Colonic mucosa (tissue), 4 donors: ENCODE results near the gene RELCH. TPM values are rescaled to one million over a fixed set of nuclear protein-coding genes. Genes with fewer than 3 reads are reported as not detected.

ENCODE experiments used
- DNase-seq: peaks from one replicate; pipeline ENCODE4 v3.0.0-alpha.2; 2020
- H3K27ac ChIP-seq: fragments of 200-600 bp; one replicate; pipeline ENCODE4 v1.8.0; 2021
- H3K27me3 ChIP-seq: fragments of 200-600 bp; one replicate; pipeline ENCODE4 v1.8.0; 2021
- H3K36me3 ChIP-seq: fragments of 200-600 bp; one replicate; pipeline ENCODE4 v1.8.0; 2021
- H3K4me1 ChIP-seq: fragments of 200-600 bp; one replicate; pipeline ENCODE4 v1.8.0; 2021; ENCODE audit warnings: mild to moderate bottlenecking
- H3K4me3 ChIP-seq: fragments of 200-600 bp; one replicate; pipeline ENCODE4 v1.8.0; 2021
- H3K9ac ChIP-seq, 2 donors: one replicate each; pipeline ENCODE4 v1.7.0; 2013; ENCODE audit warnings: control low read depth in 2 of 2, low read depth in 2 of 2, low read length in 2 of 2
- H3K9me3 ChIP-seq: fragments of 200-600 bp; one replicate; pipeline ENCODE4 v1.8.0; 2021
- intact Hi-C: fragments of 100-400 bp; cut with DNase I; formaldehyde crosslinking; loops from one replicate; pipeline ENCODE4 v1.14.1; 2022
- total RNA-seq, 2 donors: library from RNA; stranded (reverse); fragmentation: NEBNext Ultra II Directional in 1 of 2; extraction: Animal tissue kit (Norgen Biotek cat#: 25700) in 1 of 2; gene quantifications; one replicate each; pipeline ENCODE4 v1.2.1, GENCODE V29; 2021
- TF ChIP-seq, protein P1 (sequence below): fragments of 200-600 bp; IDR thresholded peaks from one replicate; pipeline ENCODE4 v1.8.0; 2022; ENCODE audit warnings: antibody characterized with exemption, mild to moderate bottlenecking
- donor health status: healthy.
- donor health status: DM: no; HTN: no; CAD: no.
- donor health status: DM: no; HTN: no; CAD: no.

The RELCH gene
- total RNA-seq, 2 donors from 2014 or later = 38.9 to 56.9 TPM

DNA sequence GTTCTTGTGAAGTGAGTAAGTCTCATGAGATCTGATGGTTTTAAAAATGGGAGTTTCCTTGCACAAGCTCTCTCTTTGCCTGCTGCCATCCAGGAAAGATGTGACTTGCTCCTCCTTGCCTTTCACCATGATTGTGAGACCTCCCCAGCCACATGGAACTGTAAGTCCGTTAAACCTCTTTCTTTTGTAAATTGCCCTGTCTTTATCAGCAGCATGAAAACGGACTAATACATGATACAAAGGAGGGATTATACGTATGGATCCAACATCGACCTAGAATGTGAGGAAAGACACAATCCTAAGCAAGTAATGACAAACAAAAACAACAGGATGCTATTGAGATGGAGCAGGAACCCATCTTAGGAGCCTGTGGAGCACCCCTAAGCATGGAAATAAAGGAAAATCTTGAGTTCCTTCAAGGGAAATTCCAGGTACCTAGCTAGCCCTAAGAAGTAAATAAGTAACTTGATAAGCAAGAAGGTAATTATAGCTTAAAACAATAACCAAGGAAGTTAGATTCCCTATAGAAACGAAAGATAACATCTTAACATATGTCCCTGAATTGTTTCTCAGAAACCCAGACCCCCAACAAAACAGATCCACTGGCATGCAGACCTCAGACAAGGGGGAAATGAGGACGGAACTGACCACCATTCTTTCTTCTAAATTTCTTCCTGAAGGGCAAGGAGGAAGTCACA is 136.6 kb downstream of the RELCH start:
- no peak overlapping the region for H3K4me3 ChIP-seq
- intact Hi-C loops = loop anchor here (2.0 kb wide), 1 partner anchor 101 kb away; no protein-coding TSS in a partner anchor
- H3K4me1 ChIP-seq = peaks cover 6% of the 10 kb centered on the region
- peak overlapping the region in 1 of 2 donors; percentile 62 for H3K9ac ChIP-seq
- peak overlapping the region; percentile 49 for H3K27ac ChIP-seq
- H3K9me3 ChIP-seq = no peaks in the 10 kb centered on the region
- no peaks in the 10 kb centered on the region for H3K36me3 ChIP-seq
- DNase-seq = no peak
- TF ChIP-seq, protein P1, sequence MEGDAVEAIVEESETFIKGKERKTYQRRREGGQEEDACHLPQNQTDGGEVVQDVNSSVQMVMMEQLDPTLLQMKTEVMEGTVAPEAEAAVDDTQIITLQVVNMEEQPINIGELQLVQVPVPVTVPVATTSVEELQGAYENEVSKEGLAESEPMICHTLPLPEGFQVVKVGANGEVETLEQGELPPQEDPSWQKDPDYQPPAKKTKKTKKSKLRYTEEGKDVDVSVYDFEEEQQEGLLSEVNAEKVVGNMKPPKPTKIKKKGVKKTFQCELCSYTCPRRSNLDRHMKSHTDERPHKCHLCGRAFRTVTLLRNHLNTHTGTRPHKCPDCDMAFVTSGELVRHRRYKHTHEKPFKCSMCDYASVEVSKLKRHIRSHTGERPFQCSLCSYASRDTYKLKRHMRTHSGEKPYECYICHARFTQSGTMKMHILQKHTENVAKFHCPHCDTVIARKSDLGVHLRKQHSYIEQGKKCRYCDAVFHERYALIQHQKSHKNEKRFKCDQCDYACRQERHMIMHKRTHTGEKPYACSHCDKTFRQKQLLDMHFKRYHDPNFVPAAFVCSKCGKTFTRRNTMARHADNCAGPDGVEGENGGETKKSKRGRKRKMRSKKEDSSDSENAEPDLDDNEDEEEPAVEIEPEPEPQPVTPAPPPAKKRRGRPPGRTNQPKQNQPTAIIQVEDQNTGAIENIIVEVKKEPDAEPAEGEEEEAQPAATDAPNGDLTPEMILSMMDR = no peak
- peaks cover 8% of the 10 kb centered on the region for H3K27me3 ChIP-seq

DNA sequence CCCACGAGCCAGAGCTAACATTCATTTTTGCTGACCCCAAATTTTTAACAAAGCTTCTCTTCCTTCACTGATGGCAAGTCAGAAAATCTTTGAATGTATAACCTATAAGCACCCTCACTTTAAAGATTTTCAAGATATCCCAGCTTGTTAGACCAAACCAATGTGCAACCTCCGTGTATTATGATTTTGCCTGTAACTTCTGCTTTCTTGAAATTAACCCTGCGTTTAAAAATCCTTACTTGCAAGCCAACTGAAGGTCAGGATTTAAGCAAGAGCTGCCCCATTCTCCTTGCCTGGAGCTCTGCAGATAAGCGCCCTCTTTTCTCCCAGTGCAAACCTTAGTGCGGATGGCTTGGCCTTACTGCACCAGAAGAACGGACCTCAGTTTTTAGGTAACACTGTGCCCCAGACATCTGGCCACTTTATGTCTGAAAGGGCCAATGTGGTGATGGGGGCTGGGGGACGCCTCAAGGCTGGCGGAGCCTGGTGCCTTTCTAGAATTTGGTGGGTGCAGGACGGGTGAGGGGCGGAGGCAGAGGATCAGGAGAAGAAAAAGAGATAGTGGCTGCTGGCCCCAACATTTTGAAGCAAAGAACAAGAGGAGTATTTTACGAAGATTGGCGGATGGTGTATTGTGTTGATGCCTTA is 137.2 kb downstream of the RELCH start:
- intact Hi-C loops = loop anchor here (2.0 kb wide), 1 partner anchor 100 kb away; no protein-coding TSS in a partner anchor
- TF ChIP-seq, protein P1 = no peak
- Histone ChIP-seq H3K27me3 (peaks cover 8% of the 10 kb centered on the region), H3K9ac (peak overlapping the region; percentile 4 to 62), H3K9me3 (no peaks in the 10 kb centered on the region), H3K4me1 (peaks cover 6% of the 10 kb centered on the region), H3K27ac (peak overlapping the region; percentile 49), H3K4me3 (peak overlapping the region; percentile 33), H3K36me3 (no peaks in the 10 kb centered on the region)
- DNase-seq = no peak

DNA sequence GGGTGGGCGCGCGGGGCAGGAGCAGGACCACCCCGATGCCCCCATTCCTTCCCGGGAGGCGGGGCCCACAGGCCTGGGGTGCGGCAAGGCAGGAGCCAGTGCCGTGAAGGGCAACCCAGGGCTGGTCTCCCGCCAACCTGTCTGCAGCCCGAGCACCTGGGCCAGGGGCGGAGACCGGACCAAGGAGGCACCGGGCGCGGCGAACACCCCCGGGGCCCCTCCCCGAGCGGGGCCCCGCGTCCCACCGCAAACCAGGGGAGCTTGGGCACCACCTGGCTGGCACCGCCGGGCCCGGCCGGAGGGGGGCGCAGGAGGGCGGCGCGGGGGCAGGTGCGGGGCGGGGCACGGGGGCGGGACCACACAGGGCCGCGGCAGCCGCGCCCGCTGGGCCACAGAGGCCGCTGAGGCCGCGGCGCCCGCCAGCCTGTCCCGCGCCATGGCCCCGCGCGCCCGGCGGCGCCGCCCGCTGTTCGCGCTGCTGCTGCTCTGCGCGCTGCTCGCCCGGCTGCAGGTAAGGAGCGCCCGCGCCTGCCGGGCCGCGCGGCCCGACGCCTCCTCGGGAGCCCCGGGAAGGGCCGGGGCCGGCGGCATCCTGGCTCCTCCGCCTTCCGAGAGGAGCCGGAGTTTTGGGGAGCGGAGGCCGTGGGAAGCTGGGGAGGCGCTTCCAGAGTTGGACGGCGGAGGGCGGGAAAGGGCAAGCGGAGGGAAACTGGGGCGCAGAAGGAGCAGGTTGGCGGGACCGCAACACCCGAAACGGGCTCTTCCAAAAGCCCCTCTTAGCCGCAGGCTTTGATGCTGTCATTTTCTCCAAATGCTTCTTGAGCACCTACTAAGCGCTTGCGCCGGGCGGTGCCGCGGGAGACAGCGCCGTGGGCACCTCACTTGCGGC is 138.1 kb downstream of the RELCH start, which contains the start of gene TNFRSF11A:
Gene TNFRSF11A (plus strand): TSS at position 394 of the 889 bp plus-strand sequence. CDS start 43 bp downstream, at position 437.
- TF ChIP-seq, protein P1 = no peak
- Histone ChIP-seq H3K27ac (peak within 1 kb of the TSS; percentile 87), H3K36me3 (no peaks in the 10 kb centered on the region), H3K9me3 (no peaks in the 10 kb centered on the region), H3K9ac (peak within 1 kb of the TSS; percentile 72 to 97), H3K4me3 (peak within 1 kb of the TSS; percentile 55), H3K4me1 (peaks cover 6% of the 10 kb centered on the region), H3K27me3 (peaks cover 8% of the 10 kb centered on the region)
- intact Hi-C loops = loop anchor here (2.0 kb wide), 1 partner anchor 100 kb away; no protein-coding TSS in a partner anchor
- peak; percentile 80 for DNase-seq

DNA sequence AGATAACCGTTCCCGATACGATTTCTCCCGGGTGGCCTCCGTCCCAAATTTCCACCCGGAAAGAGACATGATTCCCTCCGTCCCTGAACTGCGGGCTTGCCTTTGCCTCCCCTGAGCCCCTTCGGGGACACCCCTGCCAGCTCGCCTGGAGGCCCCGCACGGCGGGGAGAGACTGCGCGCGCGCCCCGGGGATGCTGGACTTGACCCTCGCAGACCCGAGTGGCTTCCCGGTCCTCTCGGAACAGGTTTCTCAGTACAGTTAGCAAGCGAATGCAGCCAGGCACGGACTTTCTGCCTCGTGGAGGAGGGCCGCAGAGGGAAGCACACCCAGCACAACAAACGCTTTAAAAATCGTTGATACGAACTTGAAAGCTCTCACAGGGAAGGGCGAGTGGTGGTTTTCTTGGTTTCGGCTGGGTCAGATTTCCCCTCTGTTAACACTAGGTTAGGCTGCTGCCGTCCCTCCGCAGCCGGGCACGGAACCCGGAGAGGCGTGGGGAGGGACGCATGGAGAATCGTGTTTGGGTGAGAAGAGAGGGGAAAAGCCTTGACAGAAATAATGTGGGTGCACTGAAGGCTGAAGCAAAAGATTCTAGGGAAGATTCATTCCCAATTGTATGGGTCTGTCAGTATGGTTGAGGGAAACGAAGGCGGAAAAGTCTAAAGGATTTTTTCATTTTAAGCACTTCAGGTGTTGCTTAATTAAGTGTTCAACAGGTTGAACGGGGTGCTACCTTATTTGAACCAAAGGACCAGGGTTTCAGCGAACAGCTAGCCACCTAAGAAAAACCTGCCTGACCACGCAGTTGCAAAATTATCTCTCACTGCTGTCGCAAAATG is 139.0 kb downstream of the RELCH start:
- Histone ChIP-seq H3K27me3 (peaks cover 8% of the 10 kb centered on the region), H3K27ac (peak overlapping the region; percentile 87), H3K36me3 (no peaks in the 10 kb centered on the region), H3K4me1 (peaks cover 11% of the 10 kb centered on the region), H3K9me3 (no peaks in the 10 kb centered on the region), H3K4me3 (peak overlapping the region; percentile 55), H3K9ac (peak overlapping the region; percentile 72 to 97)
- intact Hi-C loops = loop anchor here (2.0 kb wide), 1 partner anchor 99 kb away; no protein-coding TSS in a partner anchor
- TF ChIP-seq, protein P1 = no peak
- no peak for DNase-seq
